GM21447 (cell line): ENCODE results near the gene MYCN.
"Not testable (repeated sequence)": the region's sequence is repeated elsewhere in the genome, so short reads cannot be mapped to it uniquely, and the experiment has no call there.

ENCODE experiments used
- ATAC-seq: cut with Tn5 transposase; IDR thresholded peaks from one replicate; pipeline ENCODE4 v1.9.1; 2021; ENCODE audit not compliant: unreplicated experiment

The MYCN gene

GRCh38 chr2:15956751-15957736 lies 16.7 kb downstream of the MYCN start:
- no peak for ATAC-seq

- ATAC-seq, result no peak
Measured at GRCh38 chr2:15957881-15958713, 17.7 kb downstream of the MYCN start.

GRCh38 chr2:15959331-15960153 lies 19.2 kb downstream of the MYCN start:
- no peak for ATAC-seq

GRCh38 chr2:15960154-15960520 lies 19.8 kb downstream of the MYCN start:
- ATAC-seq, result not testable (repeated sequence)

- not testable (repeated sequence) for ATAC-seq
Measured at GRCh38 chr2:15963109-15963976, 23.0 kb downstream of the MYCN start.

GRCh38 chr2:15963977-15964670 lies 23.8 kb downstream of the MYCN start:
- no peak for ATAC-seq

GRCh38 chr2:15964936-15965563 lies 24.7 kb downstream of the MYCN start:
- no peak for ATAC-seq

- no peak for ATAC-seq
Measured at GRCh38 chr2:15965564-15966019, 25.2 kb downstream of the MYCN start.

- ATAC-seq, result no peak
Measured at GRCh38 chr2:15967415-15968279, 27.3 kb downstream of the MYCN start.

- no peak for ATAC-seq
Measured at GRCh38 chr2:15968280-15969178, 28.2 kb downstream of the MYCN start.

- no peak for ATAC-seq
Measured at GRCh38 chr2:15969214-15969613, 28.9 kb downstream of the MYCN start.

- no peak for ATAC-seq
Measured at GRCh38 chr2:15970701-15971100, 30.4 kb downstream of the MYCN start.

GRCh38 chr2:15971351-15971750 lies 31.0 kb downstream of the MYCN start:
- ATAC-seq, result no peak

- no peak for ATAC-seq
Measured at GRCh38 chr2:15971831-15972522, 31.6 kb downstream of the MYCN start.

GRCh38 chr2:15973481-15974401 lies 33.4 kb downstream of the MYCN start:
- ATAC-seq, result no peak
